ENCODE measurements around the gene GPR78.

GRCh38 chr4:8613421-8614364, 33.5 kb downstream of the GPR78 start:
- TF ChIP-seq CTCF (IDR thresholded peaks at IDR 0.05) (no peak), EZH2phosphoT487 (IDR thresholded peaks at IDR 0.05) (no peak)

All from neural progenitor cell (in vitro differentiated cells).